ENCODE data around the gene MIDN.

Gene MIDN

DNA sequence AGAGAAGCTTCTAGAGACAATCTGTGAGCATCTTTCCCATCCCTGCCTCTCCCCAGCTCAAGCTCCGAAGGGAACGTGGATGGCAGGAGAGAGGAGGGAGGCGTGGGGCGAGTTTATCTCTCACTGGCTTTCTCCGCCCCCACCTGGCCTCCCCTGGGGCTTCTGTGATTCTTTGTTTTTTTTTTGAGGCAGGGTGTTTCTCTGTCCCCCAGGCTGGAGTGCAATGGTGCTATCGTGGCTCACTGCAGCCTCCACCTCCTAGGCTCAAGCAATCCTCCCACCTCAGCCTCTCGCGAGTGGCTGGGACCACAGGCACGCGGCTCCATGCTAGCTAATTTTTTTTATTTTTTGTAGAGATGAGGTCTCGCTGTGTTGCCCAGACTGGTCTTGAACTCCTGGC lies 60.3 kb downstream of the MIDN start:
- DNase-seq = no peak
